ENCODE data around the gene SHANK3.

Gene SHANK3

DNA sequence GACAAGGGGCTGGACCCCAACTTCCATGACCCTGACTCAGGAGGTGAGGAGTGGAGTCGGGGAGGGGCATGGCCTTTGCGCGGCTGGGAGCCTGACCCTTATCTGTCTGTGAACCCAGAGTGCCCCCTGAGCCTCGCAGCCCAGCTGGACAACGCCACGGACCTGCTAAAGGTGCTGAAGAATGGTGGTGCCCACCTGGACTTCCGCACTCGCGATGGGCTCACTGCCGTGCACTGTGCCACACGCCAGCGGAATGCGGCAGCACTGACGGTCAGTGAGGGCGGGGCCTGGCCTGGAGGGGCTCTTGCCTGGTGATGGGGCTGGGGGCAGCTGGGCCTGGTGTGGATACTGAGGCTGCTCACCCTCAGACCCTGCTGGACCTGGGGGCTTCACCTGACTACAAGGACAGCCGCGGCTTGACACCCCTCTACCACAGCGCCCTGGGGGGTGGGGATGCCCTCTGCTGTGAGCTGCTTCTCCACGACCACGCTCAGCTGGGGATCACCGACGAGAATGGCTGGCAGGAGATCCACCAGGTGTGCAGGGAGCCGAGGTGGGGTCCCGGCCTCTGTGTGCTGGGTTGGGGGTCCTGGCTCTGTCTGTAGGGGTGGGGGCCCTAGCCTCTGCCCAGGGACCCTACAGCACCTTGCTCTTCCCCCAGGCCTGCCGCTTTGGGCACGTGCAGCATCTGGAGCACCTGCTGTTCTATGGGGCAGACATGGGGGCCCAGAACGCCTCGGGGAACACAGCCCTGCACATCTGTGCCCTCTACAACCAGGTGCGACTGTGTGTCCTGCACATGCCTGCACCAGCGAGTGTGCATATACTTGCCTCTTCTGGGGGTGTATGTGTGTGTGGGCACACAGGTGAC is 6.3 kb downstream of the SHANK3 start:
- no peak for DNase-seq

DNA sequence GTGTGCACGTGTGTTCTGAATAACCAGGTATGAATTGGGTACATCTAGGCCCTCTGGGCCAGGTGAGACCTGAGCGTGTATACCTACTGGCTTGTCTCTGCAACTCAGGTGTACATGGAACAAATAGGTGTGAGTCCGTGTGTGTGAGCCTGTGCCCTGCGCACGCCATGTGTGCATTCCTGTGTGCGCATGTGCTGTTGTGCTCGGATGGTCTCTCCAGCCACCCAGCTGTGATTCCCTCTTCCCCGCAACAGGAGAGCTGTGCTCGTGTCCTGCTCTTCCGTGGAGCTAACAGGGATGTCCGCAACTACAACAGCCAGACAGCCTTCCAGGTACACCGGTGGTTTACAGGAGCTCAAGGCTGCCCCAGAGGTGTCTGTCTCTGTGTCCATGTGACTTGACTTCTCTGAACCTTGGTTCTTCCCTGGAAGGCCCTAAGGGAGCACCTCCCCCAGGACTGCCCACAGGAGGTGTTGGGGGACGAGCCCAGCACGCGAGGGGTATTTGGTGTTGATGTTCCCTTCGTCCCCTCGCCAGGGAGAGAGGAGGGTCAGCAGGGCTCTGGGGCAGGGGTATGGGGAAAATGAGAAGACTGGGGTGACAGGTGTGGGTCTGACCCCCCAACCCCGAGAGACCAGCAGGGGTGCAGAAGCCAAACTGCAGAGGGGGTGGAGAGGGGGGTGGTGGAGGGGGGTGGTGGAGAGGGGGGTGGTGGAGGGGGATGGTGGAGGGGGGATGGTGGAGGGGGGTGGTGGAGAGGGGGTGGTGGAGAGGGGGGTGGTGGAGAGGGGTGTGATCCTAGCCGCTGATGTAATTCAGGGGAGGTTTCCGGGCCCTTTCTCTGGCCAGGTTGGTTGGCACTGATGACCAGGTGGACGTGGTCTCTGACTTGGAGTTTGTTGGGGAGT is 10.7 kb downstream of the SHANK3 start:
- no peak for DNase-seq

GRCh38 chr22:50683994-50684371 is 11.4 kb downstream of the SHANK3 start:
- DNase-seq, result no peak

GRCh38 chr22:50684501-50684900 is 11.9 kb downstream of the SHANK3 start:
- DNase-seq, result no peak

DNA sequence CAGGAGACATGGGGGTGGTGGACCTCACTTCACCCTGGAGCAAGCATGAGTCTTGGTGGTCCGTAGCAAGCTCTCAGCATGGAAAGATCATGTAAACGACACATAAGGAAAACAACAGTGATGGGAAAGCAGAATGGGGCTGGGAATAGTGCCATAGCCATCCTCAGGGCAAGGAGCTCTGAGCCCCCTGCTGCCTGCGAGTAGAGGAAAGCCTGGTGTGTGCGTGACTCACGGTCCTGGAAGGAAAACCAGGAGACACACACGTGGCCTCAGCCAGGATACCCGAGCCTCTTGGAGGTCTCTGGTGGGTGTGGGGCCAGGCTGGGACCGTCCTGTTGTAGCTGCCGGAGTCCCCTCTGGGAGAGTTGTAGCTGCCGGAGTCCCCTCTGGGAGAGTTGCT is 12.4 kb downstream of the SHANK3 start:
- no peak for DNase-seq

DNA sequence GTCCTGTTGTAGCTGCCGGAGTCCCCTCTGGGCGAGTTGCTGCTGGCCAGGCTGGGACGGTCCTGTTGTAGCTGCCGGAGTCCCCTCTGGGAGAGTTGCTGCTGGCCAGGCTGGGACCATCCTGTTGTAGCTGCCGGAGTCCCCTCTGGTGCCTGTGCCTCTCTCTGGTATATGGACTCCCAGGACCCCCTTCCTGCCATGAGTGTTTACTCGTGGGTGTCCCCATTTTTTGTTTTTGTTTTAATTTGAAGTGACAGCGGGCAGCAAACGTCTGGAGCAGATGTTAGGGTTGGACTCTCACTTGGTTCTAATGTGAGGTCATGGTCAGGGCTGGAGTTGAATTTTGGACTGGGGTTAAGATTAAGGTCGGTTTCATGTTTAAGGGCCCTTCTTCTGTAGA is 14.2 kb downstream of the SHANK3 start:
- DNase-seq, result no peak

- no peak for DNase-seq
Observed at GRCh38 chr22:50687829-50688228, 15.2 kb downstream of the SHANK3 start.

DNA sequence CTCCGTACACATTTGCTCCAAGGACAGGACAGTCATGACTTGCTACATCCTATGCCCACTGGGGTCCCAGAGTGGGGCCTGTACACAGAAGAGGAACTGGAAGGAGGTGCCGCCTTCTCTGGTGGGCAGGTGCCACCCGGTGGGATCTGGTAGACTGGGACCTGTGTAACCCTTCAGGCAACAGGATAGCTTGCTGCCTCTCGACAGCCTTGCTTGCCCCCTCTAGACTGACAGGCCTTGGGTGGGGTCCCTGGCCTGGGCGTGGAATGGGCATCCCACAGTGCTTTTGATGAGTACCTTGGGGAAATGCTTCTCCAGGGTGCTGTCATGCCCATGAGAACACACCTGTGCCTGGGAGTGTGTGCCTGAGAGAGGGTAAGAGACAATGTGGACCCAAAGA is 15.8 kb downstream of the SHANK3 start:
- DNase-seq, result no peak

DNA sequence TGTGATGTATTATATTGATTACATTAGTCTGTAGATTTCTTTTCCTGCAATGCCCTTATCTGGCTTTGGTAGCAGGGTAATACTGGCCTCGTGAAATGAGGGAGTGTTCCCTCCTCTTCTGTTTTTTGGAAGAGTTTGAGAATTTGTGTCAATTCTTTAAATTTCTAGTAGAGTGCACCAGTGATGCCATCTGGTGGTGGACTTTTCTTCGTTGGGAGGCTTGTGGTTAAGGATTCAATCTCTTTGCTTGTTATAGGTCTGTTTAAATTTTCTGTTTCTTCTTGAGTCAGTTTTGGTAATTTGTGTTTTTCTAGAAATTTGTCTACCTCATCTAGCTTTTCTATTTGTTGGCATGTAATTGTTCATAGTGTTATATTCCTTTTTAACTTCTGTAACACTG is 18.9 kb downstream of the SHANK3 start:
- no peak for DNase-seq

GRCh38 chr22:50693462-50693861 is 20.8 kb downstream of the SHANK3 start:
- no peak for DNase-seq

- DNase-seq, result no peak
Observed at GRCh38 chr22:50694099-50694605, 21.5 kb downstream of the SHANK3 start.

DNA sequence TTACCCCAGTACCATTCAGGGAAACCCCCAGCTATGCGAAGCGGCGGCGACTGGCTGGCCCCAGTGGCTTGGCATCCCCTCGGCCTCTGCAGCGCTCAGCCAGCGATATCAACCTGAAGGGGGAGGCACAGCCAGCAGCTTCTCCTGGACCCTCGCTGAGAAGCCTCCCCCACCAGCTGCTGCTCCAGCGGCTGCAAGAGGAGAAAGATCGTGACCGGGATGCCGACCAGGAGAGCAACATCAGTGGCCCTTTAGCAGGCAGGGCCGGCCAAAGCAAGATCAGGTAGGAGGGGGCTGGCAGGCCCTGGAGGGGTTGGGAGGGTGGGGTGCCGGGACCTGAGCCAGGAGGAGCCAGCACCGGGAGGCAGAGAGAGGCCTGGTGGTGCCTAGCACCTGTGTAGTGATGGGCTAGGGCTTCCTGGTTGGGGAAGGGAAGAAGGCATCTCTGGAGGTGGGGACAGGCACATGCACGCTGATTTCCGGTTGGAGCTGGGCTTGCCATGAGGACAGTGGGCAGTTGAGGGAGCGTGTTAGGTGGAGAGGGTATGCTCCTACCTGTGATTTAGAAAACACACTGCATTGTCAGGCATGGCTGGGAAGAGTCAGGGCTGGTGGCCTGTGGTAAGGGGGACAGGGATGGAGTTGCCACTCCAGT is 22.3 kb downstream of the SHANK3 start:
- DNase-seq, result no peak

GRCh38 chr22:50695421-50696250 is 23.0 kb downstream of the SHANK3 start:
- no peak for DNase-seq

- DNase-seq, result no peak
Observed at GRCh38 chr22:50696251-50696798, 23.7 kb downstream of the SHANK3 start.

- DNase-seq, result no peak
Observed at GRCh38 chr22:50696799-50697561, 24.4 kb downstream of the SHANK3 start.

- no peak for DNase-seq
Observed at GRCh38 chr22:50697667-50698506, 25.3 kb downstream of the SHANK3 start.

- no peak for DNase-seq
Observed at GRCh38 chr22:50698546-50698945, 25.9 kb downstream of the SHANK3 start.

- no peak for DNase-seq
Observed at GRCh38 chr22:50699001-50699755, 26.6 kb downstream of the SHANK3 start.

DNA sequence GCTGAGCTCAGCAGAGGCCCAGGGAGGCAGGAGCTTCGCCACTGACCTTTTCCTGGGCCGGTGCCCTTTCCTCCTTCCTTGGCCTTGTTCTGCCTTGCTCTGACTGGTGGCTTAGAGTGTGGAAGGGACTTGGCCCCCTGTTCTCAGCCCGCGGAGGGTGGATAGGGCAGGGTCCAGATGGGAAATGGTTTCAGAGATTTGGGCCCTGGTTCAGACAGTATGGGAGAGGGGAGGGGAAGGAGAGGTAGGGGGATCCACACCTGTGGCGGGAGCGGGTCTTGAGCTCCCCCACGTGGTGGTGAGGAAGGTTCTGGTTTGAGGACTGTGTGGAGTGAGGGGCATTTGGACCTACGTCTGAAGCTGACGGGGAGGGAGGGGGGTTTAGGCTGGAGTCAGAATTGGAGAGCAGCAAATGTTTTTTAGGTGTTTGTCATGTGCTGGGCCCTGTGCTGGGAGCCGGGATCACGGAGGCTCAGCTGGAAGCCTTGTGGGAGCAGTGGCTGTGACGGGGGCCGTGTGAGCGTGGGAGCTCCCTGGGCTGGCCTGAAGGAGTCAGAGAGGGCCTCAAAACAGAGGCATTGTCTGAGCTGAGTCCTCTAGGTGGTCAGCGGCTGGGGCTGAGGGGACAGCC is 27.2 kb downstream of the SHANK3 start:
- DNase-seq, result no peak

Data from NCI-H1092 treated with DMSO at 0.1 percent for 48 hours (cell line).